PFSK-1 (cell line): ENCODE measurements around the gene EDNRB.

Source experiments
- FOXP2 ChIP-seq: optimal IDR thresholded peaks from 2 replicates; pipeline ENCODE3; 2011; ENCODE audit warnings: borderline replicate concordance, control low read depth, inconsistent platforms; ENCODE audit not compliant: insufficient read depth; ENCODE audit errors: extremely low read length, extremely low read depth
- POLR2AphosphoS5 ChIP-seq: IDR thresholded peaks from 2 replicates; pipeline ENCODE4 v1.6.1; 2012; ENCODE audit warnings: low read depth, mild to moderate bottlenecking, control low read depth, low read length, moderate library complexity
- REST ChIP-seq, 2 experiments: IDR thresholded peaks; 2 replicates each; pipeline versions ENCODE4 v1.6.1 to v1.8.0; 2011 to 2012; ENCODE audit warnings: low read depth in 2 of 2, low read length in 2 of 2, control low read depth in 1 of 2, inconsistent platforms in 1 of 2, mild to moderate bottlenecking in 1 of 2, moderate library complexity in 1 of 2; ENCODE audit not compliant: insufficient read depth in 1 of 2
- SIN3A ChIP-seq: IDR thresholded peaks from 2 replicates; pipeline ENCODE4 v1.6.1; 2012; ENCODE audit warnings: mild to moderate bottlenecking, low read length, moderate library complexity, borderline replicate concordance; ENCODE audit not compliant: insufficient read depth
- TAF1 ChIP-seq: IDR thresholded peaks from 2 replicates; pipeline ENCODE4 v1.6.1; 2012; ENCODE audit warnings: low read length, control low read depth, borderline replicate concordance; ENCODE audit not compliant: insufficient read depth

Gene EDNRB

GRCh38 chr13:77853703-77854102 lies 64.9 kb downstream of the EDNRB start:
- TF ChIP-seq REST (IDR thresholded peaks at IDR 0.05; ENCODE audit: insufficient read depth in 1 of 2, low read depth in 2 of 2, low read length in 2 of 2): no peak
- no peak for TF ChIP-seq SIN3A
- no peak for TF ChIP-seq TAF1
- no peak for TF ChIP-seq FOXP2
- no peak for TF ChIP-seq POLR2AphosphoS5

- TF ChIP-seq FOXP2 (no peak), REST (IDR thresholded peaks at IDR 0.05; ENCODE audit: insufficient read depth in 1 of 2, low read depth in 2 of 2, low read length in 2 of 2) (no peak), SIN3A (no peak), POLR2AphosphoS5 (no peak)
These were observed 72.5 kb downstream of the EDNRB start for GRCh38 chr13:77846173-77846572.
